Sigmoid colon (tissue), 4 donors: ENCODE results near the gene SBK3.

Experiments
- CTCF ChIP-seq, 4 experiments: fragments of 450-650 bp in 3 of 4; fragments of 200-600 bp in 1 of 4; IDR thresholded peaks; one replicate each; pipeline ENCODE4 v1.5.1; 2016 to 2019; ENCODE audit warnings: antibody characterized with exemption in 4 of 4, mild to moderate bottlenecking in 3 of 4, moderate library complexity in 2 of 4
- EP300 ChIP-seq, 4 donors: sonication (generic); formaldehyde crosslinking; IDR thresholded peaks; one replicate each; pipeline ENCODE4 v1.6.1; 2017; ENCODE audit warnings: antibody characterized with exemption in 4 of 4
- POLR2A ChIP-seq, 2 donors: fragments of 450-650 bp; IDR thresholded peaks; one replicate each; pipeline ENCODE4 v1.6.1; 2016; ENCODE audit warnings: antibody characterized with exemption in 2 of 2, mild to moderate bottlenecking in 2 of 2, moderate library complexity in 2 of 2
- POLR2AphosphoS5 ChIP-seq, 4 donors: sonication (generic); formaldehyde crosslinking; IDR thresholded peaks; one replicate each; pipeline ENCODE4 v1.6.1; 2017; ENCODE audit warnings: antibody characterized with exemption in 4 of 4

- TF ChIP-seq CTCF (IDR thresholded peaks at IDR 0.05) (no peak), EP300 (IDR thresholded peaks at IDR 0.05) (no peak), POLR2A (IDR thresholded peaks at IDR 0.05) (no peak), POLR2AphosphoS5 (IDR thresholded peaks at IDR 0.05) (no peak)
Measured at GRCh38 chr19:55592391-55593090, 47.2 kb upstream of the SBK3 start.
